Dendritic cell treated with granulocyte-macrophage colony-stimulating factor and Interleukin-4, amounts not matched to agents 40 ng/mL and 50 ng/mL, for 4 days (primary cell): Measurements from ENCODE around the gene HRH2.

Experiments
- H3K27ac Mint-ChIP-seq: one replicate; pipeline ENCODE4 v1.8.0; 2022; ENCODE audit warnings: mild to moderate bottlenecking, mixed read lengths
- H3K27me3 Mint-ChIP-seq: one replicate; pipeline ENCODE4 v1.8.0; 2022; ENCODE audit warnings: mild to moderate bottlenecking, mixed read lengths
- H3K36me3 Mint-ChIP-seq: one replicate; pipeline ENCODE4 v1.8.0; 2022; ENCODE audit warnings: low read depth, mixed read lengths
- H3K4me1 Mint-ChIP-seq: one replicate; pipeline ENCODE4 v1.8.0; 2022; ENCODE audit warnings: low read depth, mixed read lengths
- H3K4me3 Mint-ChIP-seq: one replicate; pipeline ENCODE4 v1.8.0; 2022; ENCODE audit warnings: mild to moderate bottlenecking, moderate library complexity, mixed read lengths
- H3K9me3 Mint-ChIP-seq: one replicate; pipeline ENCODE4 v1.8.0; 2022; ENCODE audit warnings: mixed read lengths
- intact Hi-C: fragments of 100-400 bp; cut with micrococcal nuclease; formaldehyde crosslinking; loops from one replicate; pipeline ENCODE4 v1.15.0; 2022

The HRH2 gene

GRCh38 chr5:175685701-175686350, 28.0 kb downstream of the HRH2 start:
- Mint-ChIP-seq H3K27ac (no peak overlapping the region), H3K27me3 (no peaks in the 10 kb centered on the region), H3K9me3 (no peaks in the 10 kb centered on the region), H3K36me3 (peaks cover 76% of the 10 kb centered on the region), H3K4me1 (peaks cover 57% of the 10 kb centered on the region), H3K4me3 (no peak overlapping the region)
- intact Hi-C loops, result no loop called here

GRCh38 chr5:175686396-175686795, 28.5 kb downstream of the HRH2 start:
- no peaks in the 10 kb centered on the region for H3K9me3 Mint-ChIP-seq
- peak overlapping the region; percentile 89 for H3K27ac Mint-ChIP-seq
- H3K4me1 Mint-ChIP-seq, result peaks cover 57% of the 10 kb centered on the region
- no peaks in the 10 kb centered on the region for H3K27me3 Mint-ChIP-seq
- H3K4me3 Mint-ChIP-seq, result no peak overlapping the region
- intact Hi-C loops, result no loop called here
- peaks cover 79% of the 10 kb centered on the region for H3K36me3 Mint-ChIP-seq

- Mint-ChIP-seq H3K27ac (peak overlapping the region; percentile 89), H3K27me3 (no peaks in the 10 kb centered on the region), H3K4me3 (no peak overlapping the region), H3K36me3 (peaks cover 75% of the 10 kb centered on the region), H3K4me1 (peaks cover 57% of the 10 kb centered on the region), H3K9me3 (no peaks in the 10 kb centered on the region)
- intact Hi-C loops, result no loop called here
These were observed 29.0 kb downstream of the HRH2 start for GRCh38 chr5:175686826-175687225.

- Mint-ChIP-seq H3K9me3 (no peaks in the 10 kb centered on the region), H3K36me3 (peaks cover 72% of the 10 kb centered on the region), H3K27ac (peak overlapping the region; percentile 89), H3K4me1 (peaks cover 58% of the 10 kb centered on the region), H3K4me3 (no peak overlapping the region), H3K27me3 (no peaks in the 10 kb centered on the region)
- intact Hi-C loops, result no loop called here
These were observed 29.4 kb downstream of the HRH2 start for GRCh38 chr5:175687231-175687701.

- Mint-ChIP-seq H3K4me1 (peaks cover 71% of the 10 kb centered on the region), H3K27me3 (no peaks in the 10 kb centered on the region), H3K4me3 (no peak overlapping the region), H3K9me3 (no peaks in the 10 kb centered on the region), H3K27ac (peak overlapping the region; percentile 89), H3K36me3 (peaks cover 68% of the 10 kb centered on the region)
- intact Hi-C loops, result loop anchor here (2.0 kb wide), 1 partner anchor 14 kb away; no protein-coding TSS in a partner anchor
These were observed 30.7 kb downstream of the HRH2 start for GRCh38 chr5:175688352-175689146.

- peaks cover 66% of the 10 kb centered on the region for H3K36me3 Mint-ChIP-seq
- intact Hi-C loops, result loop anchor here (2.0 kb wide), 1 partner anchor 15 kb away; no protein-coding TSS in a partner anchor
- peak overlapping the region; percentile 89 for H3K27ac Mint-ChIP-seq
- H3K4me3 Mint-ChIP-seq, result peak overlapping the region; percentile 39
- no peaks in the 10 kb centered on the region for H3K27me3 Mint-ChIP-seq
- no peaks in the 10 kb centered on the region for H3K9me3 Mint-ChIP-seq
- peaks cover 79% of the 10 kb centered on the region for H3K4me1 Mint-ChIP-seq
These were observed 31.5 kb downstream of the HRH2 start for GRCh38 chr5:175689147-175689991.

GRCh38 chr5:175690025-175690424, 32.2 kb downstream of the HRH2 start:
- H3K27me3 Mint-ChIP-seq, result no peaks in the 10 kb centered on the region
- peak overlapping the region; percentile 89 for H3K27ac Mint-ChIP-seq
- intact Hi-C loops, result loop anchor here (10.0 kb wide), 1 partner anchor 95 kb away; no protein-coding TSS in a partner anchor
- H3K9me3 Mint-ChIP-seq, result no peaks in the 10 kb centered on the region
- H3K4me1 Mint-ChIP-seq, result peaks cover 80% of the 10 kb centered on the region
- peaks cover 66% of the 10 kb centered on the region for H3K36me3 Mint-ChIP-seq
- H3K4me3 Mint-ChIP-seq, result no peak overlapping the region

GRCh38 chr5:175690586-175690985, 32.7 kb downstream of the HRH2 start:
- H3K36me3 Mint-ChIP-seq, result peaks cover 66% of the 10 kb centered on the region
- H3K27me3 Mint-ChIP-seq, result no peaks in the 10 kb centered on the region
- H3K4me3 Mint-ChIP-seq, result peak overlapping the region; percentile 58
- peaks cover 85% of the 10 kb centered on the region for H3K4me1 Mint-ChIP-seq
- no peaks in the 10 kb centered on the region for H3K9me3 Mint-ChIP-seq
- peak overlapping the region; percentile 89 for H3K27ac Mint-ChIP-seq
- intact Hi-C loops, result loop anchor here (10.0 kb wide), 1 partner anchor 96 kb away; no protein-coding TSS in a partner anchor

- intact Hi-C loops, result loop anchor here (10.0 kb wide), 1 partner anchor 97 kb away; no protein-coding TSS in a partner anchor
- Mint-ChIP-seq H3K4me1 (peaks cover 93% of the 10 kb centered on the region), H3K27me3 (no peaks in the 10 kb centered on the region), H3K36me3 (peaks cover 57% of the 10 kb centered on the region), H3K9me3 (no peaks in the 10 kb centered on the region), H3K4me3 (peak overlapping the region; percentile 58), H3K27ac (peak overlapping the region; percentile 89)
These were observed 33.9 kb downstream of the HRH2 start for GRCh38 chr5:175691761-175692160.

- Mint-ChIP-seq H3K36me3 (peaks cover 53% of the 10 kb centered on the region), H3K4me3 (no peak overlapping the region), H3K27ac (peak overlapping the region; percentile 93), H3K4me1 (peaks cover 88% of the 10 kb centered on the region), H3K27me3 (no peaks in the 10 kb centered on the region), H3K9me3 (no peaks in the 10 kb centered on the region)
- intact Hi-C loops, result loop anchor here (10.0 kb wide), 1 partner anchor 98 kb away; no protein-coding TSS in a partner anchor
These were observed 34.5 kb downstream of the HRH2 start for GRCh38 chr5:175692235-175692995.

GRCh38 chr5:175692996-175693710, 35.3 kb downstream of the HRH2 start:
- Mint-ChIP-seq H3K4me1 (peaks cover 88% of the 10 kb centered on the region), H3K9me3 (no peaks in the 10 kb centered on the region), H3K36me3 (peaks cover 53% of the 10 kb centered on the region), H3K27me3 (no peaks in the 10 kb centered on the region), H3K4me3 (peak overlapping the region; percentile 41), H3K27ac (peak overlapping the region; percentile 93)
- intact Hi-C loops, result loop anchor here (10.0 kb wide), 1 partner anchor 98 kb away; no protein-coding TSS in a partner anchor

- Mint-ChIP-seq H3K27me3 (no peaks in the 10 kb centered on the region), H3K4me3 (peak overlapping the region; percentile 41), H3K36me3 (peaks cover 57% of the 10 kb centered on the region), H3K27ac (peak overlapping the region; percentile 93), H3K9me3 (no peaks in the 10 kb centered on the region), H3K4me1 (peaks cover 84% of the 10 kb centered on the region)
- intact Hi-C loops, result loop anchor here (10.0 kb wide), 1 partner anchor 99 kb away; no protein-coding TSS in a partner anchor
These were observed 35.9 kb downstream of the HRH2 start for GRCh38 chr5:175693741-175694140.
